ENCODE measurements around the gene AOPEP.

DNA sequence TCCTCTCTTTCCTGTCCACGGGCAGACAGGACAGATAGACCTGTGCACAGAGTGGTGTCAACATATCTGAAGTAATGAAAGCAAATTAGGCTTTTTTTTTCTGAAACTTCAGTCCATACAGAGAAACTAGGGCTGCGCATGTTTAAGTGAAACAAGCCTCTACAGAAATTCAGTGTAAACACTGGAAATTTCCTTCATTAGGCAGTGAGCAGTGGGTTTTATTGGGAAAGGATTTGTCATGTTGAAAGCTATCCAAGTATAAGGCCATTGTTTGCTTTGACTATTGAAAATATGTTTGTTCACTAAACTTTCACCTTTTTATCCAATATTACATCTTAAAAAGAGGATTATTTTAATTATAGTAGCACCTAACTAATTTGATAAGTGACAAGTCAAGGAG, 161.2 kb downstream of the AOPEP start:
- TF ChIP-seq, protein P1, sequence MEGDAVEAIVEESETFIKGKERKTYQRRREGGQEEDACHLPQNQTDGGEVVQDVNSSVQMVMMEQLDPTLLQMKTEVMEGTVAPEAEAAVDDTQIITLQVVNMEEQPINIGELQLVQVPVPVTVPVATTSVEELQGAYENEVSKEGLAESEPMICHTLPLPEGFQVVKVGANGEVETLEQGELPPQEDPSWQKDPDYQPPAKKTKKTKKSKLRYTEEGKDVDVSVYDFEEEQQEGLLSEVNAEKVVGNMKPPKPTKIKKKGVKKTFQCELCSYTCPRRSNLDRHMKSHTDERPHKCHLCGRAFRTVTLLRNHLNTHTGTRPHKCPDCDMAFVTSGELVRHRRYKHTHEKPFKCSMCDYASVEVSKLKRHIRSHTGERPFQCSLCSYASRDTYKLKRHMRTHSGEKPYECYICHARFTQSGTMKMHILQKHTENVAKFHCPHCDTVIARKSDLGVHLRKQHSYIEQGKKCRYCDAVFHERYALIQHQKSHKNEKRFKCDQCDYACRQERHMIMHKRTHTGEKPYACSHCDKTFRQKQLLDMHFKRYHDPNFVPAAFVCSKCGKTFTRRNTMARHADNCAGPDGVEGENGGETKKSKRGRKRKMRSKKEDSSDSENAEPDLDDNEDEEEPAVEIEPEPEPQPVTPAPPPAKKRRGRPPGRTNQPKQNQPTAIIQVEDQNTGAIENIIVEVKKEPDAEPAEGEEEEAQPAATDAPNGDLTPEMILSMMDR (IDR thresholded peaks at IDR 0.05; ENCODE audit: insufficient read depth, low read length, poor library complexity, severe bottlenecking): no peak
- no peak for TF ChIP-seq EZH2phosphoT487 (conservative IDR thresholded peaks at IDR 0.05; ENCODE audit: low read length)

Measured in SU-DHL-6 (cell line).